SK-N-DZ (cell line): Measurements from ENCODE around the gene SLC6A4.
"Not testable (repeated sequence)": the region's sequence is repeated elsewhere in the genome, so short reads cannot be mapped to it uniquely, and the experiment has no call there.

Source experiments
- DNase-seq: peaks from one replicate; pipeline ENCODE4 v3.0.0-alpha.2; 2015; ENCODE audit warnings: low spot score

The SLC6A4 gene

GRCh38 chr17:30239089-30239462 is 3.6 kb upstream of the SLC6A4 start:
- no peak for DNase-seq

- peak; percentile 40 for DNase-seq
Observed at GRCh38 chr17:30238387-30239088, 3.0 kb upstream of the SLC6A4 start.

GRCh38 chr17:30238003-30238344 is 2.5 kb upstream of the SLC6A4 start:
- no peak for DNase-seq

GRCh38 chr17:30237296-30238002 is 2.0 kb upstream of the SLC6A4 start:
- DNase-seq = no peak

- DNase-seq = peak; percentile 51
Observed at GRCh38 chr17:30236766-30237165, 1.3 kb upstream of the SLC6A4 start.

GRCh38 chr17:30236297-30236624 is 764 bp upstream of the SLC6A4 start:
- DNase-seq = no peak

GRCh38 chr17:30234964-30235363 is 533 bp downstream of the SLC6A4 start:
- DNase-seq = no peak

- DNase-seq = no peak
Observed at GRCh38 chr17:30234296-30234695, 1.2 kb downstream of the SLC6A4 start.

GRCh38 chr17:30232824-30233427 is 2.6 kb downstream of the SLC6A4 start:
- DNase-seq = no peak

GRCh38 chr17:30232015-30232823 is 3.3 kb downstream of the SLC6A4 start:
- DNase-seq = no peak

GRCh38 chr17:30230596-30231125 is 4.8 kb downstream of the SLC6A4 start:
- DNase-seq = no peak

- DNase-seq = not testable (repeated sequence)
Observed at GRCh38 chr17:30230009-30230408, 5.5 kb downstream of the SLC6A4 start.

GRCh38 chr17:30229012-30229411 is 6.5 kb downstream of the SLC6A4 start:
- no peak for DNase-seq

- no peak for DNase-seq
Observed at GRCh38 chr17:30228011-30228410, 7.5 kb downstream of the SLC6A4 start.

GRCh38 chr17:30226878-30227277 is 8.6 kb downstream of the SLC6A4 start:
- DNase-seq = no peak

- DNase-seq = no peak
Observed at GRCh38 chr17:30225919-30226553, 9.5 kb downstream of the SLC6A4 start.

GRCh38 chr17:30225112-30225511 is 10.4 kb downstream of the SLC6A4 start:
- no peak for DNase-seq

GRCh38 chr17:30224419-30224960 is 11.0 kb downstream of the SLC6A4 start:
- DNase-seq = no peak

GRCh38 chr17:30222721-30223175 is 12.7 kb downstream of the SLC6A4 start:
- no peak for DNase-seq

GRCh38 chr17:30222251-30222650 is 13.2 kb downstream of the SLC6A4 start:
- DNase-seq = no peak

GRCh38 chr17:30221346-30221745 is 14.2 kb downstream of the SLC6A4 start:
- DNase-seq = no peak
